Endothelial cell of umbilical vein (primary cell): ENCODE results near the gene CDCA7L. TPM values are rescaled to one million over a fixed set of nuclear protein-coding genes. Genes with fewer than 3 reads are reported as not detected.

Source experiments
- BruUV-seq: library from RNA; stranded (reverse); fragments of 400-500 nt; replicated peaks from 2 replicates; lab custom pipeline; 2021; lab: Mats Ljungman, UMichigan
- CTCF ChIA-PET: fragments of 300-600, 350-600 bp; sonication (Branson Sonifier 250); formaldehyde crosslinking; loops from one replicate; lab custom pipeline; 2021; ENCODE audit warnings: antibody characterized with exemption, inconsistent platforms; lab: Charles Lee
- POLR2A ChIA-PET: fragments of 300-600, 350-600 bp; sonication (Branson Sonifier 250); formaldehyde crosslinking; loops from one replicate; lab custom pipeline; 2021; ENCODE audit warnings: antibody characterized with exemption, inconsistent platforms; lab: Charles Lee
- DNase-seq: peaks from one replicate; pipeline ENCODE4 v3.0.0-alpha.2; 2011; ENCODE audit warnings: low read depth, low spot score
- FAIRE-seq: peaks from 2 replicates; lab custom pipeline; 2011; peaks lifted over from hg19 to GRCh38; lab: Jason Lieb, UNC
- H2AFZ ChIP-seq: 2 replicates; pipeline ENCODE4 v1.6.0; 2012; ENCODE audit warnings: low read depth, low read length, control low read depth, inconsistent platforms
- H3K27ac ChIP-seq: 2 replicates; pipeline ENCODE4 v1.5.1; 2011; ENCODE audit warnings: low read depth, mild to moderate bottlenecking, control low read depth, low read length, moderate library complexity; ENCODE audit not compliant: insufficient read depth
- H3K27me3 ChIP-seq, 2 experiments: 2 replicates each; pipeline versions ENCODE4 v1.6.0 to v1.6.1; 2011; ENCODE audit warnings: low read length in 2 of 2, mixed read lengths in 1 of 2; ENCODE audit not compliant: control insufficient read depth in 2 of 2, insufficient read depth in 2 of 2
- H3K36me3 ChIP-seq, 2 experiments: 2 replicates in 1 of 2; 3 replicates in 1 of 2; pipeline ENCODE4 v1.5.1; 2011; ENCODE audit warnings: low read length in 2 of 2, mild to moderate bottlenecking in 1 of 2, moderate library complexity in 1 of 2; ENCODE audit not compliant: control insufficient read depth in 2 of 2, insufficient read depth in 2 of 2; ENCODE audit errors: extremely low read depth in 1 of 2
- H3K4me1 ChIP-seq: 3 replicates; pipeline ENCODE4 v1.5.1; 2011; ENCODE audit warnings: mild to moderate bottlenecking, low read length; ENCODE audit not compliant: control insufficient read depth, insufficient read depth; ENCODE audit errors: extremely low read depth
- H3K4me2 ChIP-seq: 2 replicates; pipeline ENCODE4 v1.6.1; 2011; ENCODE audit warnings: low read length, control low read depth, mixed read lengths; ENCODE audit not compliant: insufficient read depth
- H3K4me3 ChIP-seq, 3 experiments: fragments of 200-600 bp in 1 of 3; sonication (generic), shearing (Covaris generic) in 1 of 3; replicated peaks in 1 of 3; 2 replicates each; pipeline ENCODE4 v1.5.1; 2011 to 2016; ENCODE audit warnings: control low read depth in 3 of 3, low read length in 3 of 3, mild to moderate bottlenecking in 2 of 3, inconsistent platforms in 1 of 3, low read depth in 1 of 3, moderate library complexity in 1 of 3; ENCODE audit not compliant: insufficient read depth in 1 of 3
- H3K79me2 ChIP-seq: 2 replicates; pipeline ENCODE4 v1.6.0; 2012; ENCODE audit warnings: low read length, inconsistent platforms; ENCODE audit not compliant: control insufficient read depth, insufficient read depth
- H3K9ac ChIP-seq: replicated peaks from 2 replicates; pipeline ENCODE3; 2011; ENCODE audit warnings: low read length, control low read depth; ENCODE audit not compliant: insufficient read depth; ENCODE audit errors: extremely low read depth
- H3K9me1 ChIP-seq: replicated peaks from 3 replicates; pipeline ENCODE4 v1.6.0; 2011; ENCODE audit warnings: mild to moderate bottlenecking, low read length; ENCODE audit not compliant: control insufficient read depth, insufficient read depth; ENCODE audit errors: extremely low read depth
- H3K9me3 ChIP-seq: replicated peaks from 2 replicates; pipeline ENCODE4 v1.5.1; 2012; ENCODE audit warnings: low read length, inconsistent platforms; ENCODE audit not compliant: control insufficient read depth, insufficient read depth
- H4K20me1 ChIP-seq: replicated peaks from 2 replicates; pipeline ENCODE3; 2011; ENCODE audit warnings: mild to moderate bottlenecking, low read length; ENCODE audit not compliant: control insufficient read depth, insufficient read depth; ENCODE audit errors: extremely low read depth
- FOS ChIP-seq: IDR thresholded peaks from 2 replicates; pipeline ENCODE4 v1.6.1; 2011; ENCODE audit warnings: mild to moderate bottlenecking, low read length, moderate library complexity, borderline replicate concordance; ENCODE audit not compliant: insufficient read depth
- GATA2 ChIP-seq: IDR thresholded peaks from 2 replicates; pipeline ENCODE4 v1.7.0; 2011; ENCODE audit warnings: low read depth, mild to moderate bottlenecking, moderate library complexity, mixed read lengths, low read length; ENCODE audit not compliant: insufficient read length, insufficient read depth
- MYC ChIP-seq: IDR thresholded peaks from one replicate; pipeline ENCODE4 v1.6.1; 2011; ENCODE audit warnings: mild to moderate bottlenecking, low read depth, low read length
- POLR2A ChIP-seq: IDR thresholded peaks from 2 replicates; pipeline ENCODE4 v1.6.1; 2012; ENCODE audit warnings: low read depth, mild to moderate bottlenecking, control low read depth, low read length
- POLR2AphosphoS5 ChIP-seq: IDR thresholded peaks from 2 replicates; pipeline ENCODE4 v1.6.1; 2012; ENCODE audit warnings: low read depth, mild to moderate bottlenecking, control low read depth, low read length, moderate library complexity; ENCODE audit not compliant: insufficient read depth
- dilution Hi-C: fragments of 300-500 bp; cut with MboI; formaldehyde crosslinking; loops from one replicate; pipeline ENCODE4 v1.15.0; 2019; ENCODE audit warnings: low sequenced_read_pairs; ENCODE audit not compliant: extremely low pct_ligation_motif_present
- intact Hi-C: fragments of 100-400 bp; cut with micrococcal nuclease; formaldehyde crosslinking; loops from one replicate; pipeline ENCODE4 v1.10.0; 2022
- polyA plus RNA-seq, 4 experiments: library from polyadenylated mRNA; depleted of rRNA in 3 of 4; stranded (reverse) in 3 of 4; unstranded in 1 of 4; fragments of >200 nt; gene quantifications; 2 replicates each; pipeline versions ENCODE4 v1.2.1 to v1.2.3, GENCODE V29; 2011 to 2012; ENCODE audit warnings: missing spikeins in 1 of 4
- total RNA-seq: library from RNA; stranded (reverse); gene quantifications from 2 replicates; pipeline ENCODE4 v1.2.3, GENCODE V29; 2021
- TF ChIP-seq, protein P1 (sequence below), 2 donors: IDR thresholded peaks; 1 replicate in 1 of 2; 2 replicates in 1 of 2; pipeline ENCODE4 v1.5.1; 2011; ENCODE audit warnings: low read length in 2 of 2, mild to moderate bottlenecking in 2 of 2, moderate library complexity in 2 of 2, control low read depth in 1 of 2, inconsistent platforms in 1 of 2, low read depth in 1 of 2; ENCODE audit not compliant: insufficient read depth in 1 of 2; ENCODE audit errors: extremely low read depth in 1 of 2

The CDCA7L gene
- total and polyA plus RNA-seq, 2 donors (not counting 3 experiments of a cell fraction or from before 2014, with no cell fraction given) = 68.4 to 91.6 TPM

GRCh38 chr7:21893401-21893800 is 52.3 kb downstream of the CDCA7L start:
- Histone ChIP-seq H3K4me3 (no peak overlapping the region), H4K20me1 (no peaks in the 10 kb centered on the region), H3K4me1 (peaks cover 9% of the 10 kb centered on the region), H3K36me3 (no peaks in the 10 kb centered on the region), H3K4me2 (no peak overlapping the region), H2AFZ (no peak overlapping the region), H3K9ac (no peak overlapping the region), H3K27ac (no peak overlapping the region), H3K79me2 (no peaks in the 10 kb centered on the region), H3K9me3 (no peaks in the 10 kb centered on the region), H3K27me3 (no peaks in the 10 kb centered on the region), H3K9me1 (no peaks in the 10 kb centered on the region)
- no peak for DNase-seq
- TF ChIP-seq POLR2A (no peak), POLR2AphosphoS5 (no peak), GATA2 (no peak), MYC (no peak)
- TF ChIP-seq, protein P1, sequence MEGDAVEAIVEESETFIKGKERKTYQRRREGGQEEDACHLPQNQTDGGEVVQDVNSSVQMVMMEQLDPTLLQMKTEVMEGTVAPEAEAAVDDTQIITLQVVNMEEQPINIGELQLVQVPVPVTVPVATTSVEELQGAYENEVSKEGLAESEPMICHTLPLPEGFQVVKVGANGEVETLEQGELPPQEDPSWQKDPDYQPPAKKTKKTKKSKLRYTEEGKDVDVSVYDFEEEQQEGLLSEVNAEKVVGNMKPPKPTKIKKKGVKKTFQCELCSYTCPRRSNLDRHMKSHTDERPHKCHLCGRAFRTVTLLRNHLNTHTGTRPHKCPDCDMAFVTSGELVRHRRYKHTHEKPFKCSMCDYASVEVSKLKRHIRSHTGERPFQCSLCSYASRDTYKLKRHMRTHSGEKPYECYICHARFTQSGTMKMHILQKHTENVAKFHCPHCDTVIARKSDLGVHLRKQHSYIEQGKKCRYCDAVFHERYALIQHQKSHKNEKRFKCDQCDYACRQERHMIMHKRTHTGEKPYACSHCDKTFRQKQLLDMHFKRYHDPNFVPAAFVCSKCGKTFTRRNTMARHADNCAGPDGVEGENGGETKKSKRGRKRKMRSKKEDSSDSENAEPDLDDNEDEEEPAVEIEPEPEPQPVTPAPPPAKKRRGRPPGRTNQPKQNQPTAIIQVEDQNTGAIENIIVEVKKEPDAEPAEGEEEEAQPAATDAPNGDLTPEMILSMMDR (IDR thresholded peaks at IDR 0.05; ENCODE audit: extremely low read depth in 1 of 2, insufficient read depth in 1 of 2, low read depth in 1 of 2, low read length in 2 of 2) = no peak
- dilution Hi-C loops (no loop called here), intact Hi-C loops (no loop called here)
- ChIA-PET POLR2A (no interaction called here), CTCF (no interaction called here)
- BruUV-seq = no TSS peak
- no peak for FAIRE-seq

DNA sequence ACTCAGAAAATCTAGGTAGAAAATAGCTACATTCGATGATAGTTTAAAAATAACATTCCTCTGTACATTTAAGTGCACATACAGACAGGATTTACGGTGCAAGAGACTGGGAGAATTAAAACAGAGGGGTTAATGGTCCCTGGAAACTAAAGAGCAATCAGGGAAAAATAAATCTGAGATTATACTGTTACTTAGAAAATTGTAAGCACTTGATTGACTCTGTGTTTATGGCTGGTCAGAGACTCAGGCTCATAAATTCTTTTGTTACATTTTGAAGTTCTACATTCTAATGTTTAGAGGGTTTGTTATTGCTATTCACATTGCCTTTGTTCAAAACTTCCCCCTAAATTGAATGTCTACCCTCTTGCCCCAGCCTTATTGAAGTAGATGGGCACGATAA is 54.4 kb downstream of the CDCA7L start:
- no peaks in the 10 kb centered on the region for H3K4me1 ChIP-seq
- H3K27me3 ChIP-seq = no peaks in the 10 kb centered on the region
- H3K27ac ChIP-seq = no peak overlapping the region
- H3K9me3 ChIP-seq = no peaks in the 10 kb centered on the region
- no peak overlapping the region for H3K9ac ChIP-seq
- BruUV-seq = no TSS peak
- H3K4me2 ChIP-seq = no peak overlapping the region
- FAIRE-seq (no peak), DNase-seq (no peak)
- ChIA-PET CTCF (no interaction called here), POLR2A (no interaction called here)
- H3K79me2 ChIP-seq = no peaks in the 10 kb centered on the region
- H2AFZ ChIP-seq = no peak overlapping the region
- dilution Hi-C loops = no loop called here
- intact Hi-C loops = no loop called here
- no peak overlapping the region for H3K4me3 ChIP-seq
- TF ChIP-seq MYC = no peak
- no peak for TF ChIP-seq FOS
- TF ChIP-seq POLR2A = no peak
- TF ChIP-seq, protein P1 (IDR thresholded peaks at IDR 0.05; ENCODE audit: extremely low read depth in 1 of 2, insufficient read depth in 1 of 2, low read depth in 1 of 2, low read length in 2 of 2) = no peak
- no peak for TF ChIP-seq GATA2
- no peaks in the 10 kb centered on the region for H3K36me3 ChIP-seq
- H3K9me1 ChIP-seq = no peaks in the 10 kb centered on the region
- H4K20me1 ChIP-seq = no peaks in the 10 kb centered on the region
